ENCODE data around the gene SEPTIN10.
"Not testable (repeated sequence)": the region's sequence is repeated elsewhere in the genome, so short reads cannot be mapped to it uniquely, and the experiment has no call there.

The SEPTIN10 gene

GRCh38 chr2:109538546-109538945 lies 75.2 kb downstream of the SEPTIN10 start:
- DNase-seq = no peak

GRCh38 chr2:109537565-109538222 lies 76.1 kb downstream of the SEPTIN10 start:
- no peak for DNase-seq

- DNase-seq = not testable (repeated sequence)
Measured at GRCh38 chr2:109536556-109536955, 77.2 kb downstream of the SEPTIN10 start.

- no peak for DNase-seq
Measured at GRCh38 chr2:109535217-109535946, 78.4 kb downstream of the SEPTIN10 start.

- DNase-seq = no peak
Measured at GRCh38 chr2:109533823-109534222, 79.9 kb downstream of the SEPTIN10 start.

- DNase-seq = no peak
Measured at GRCh38 chr2:109532728-109533076, 81.1 kb downstream of the SEPTIN10 start.

- no peak for DNase-seq
Measured at GRCh38 chr2:109531896-109532727, 81.7 kb downstream of the SEPTIN10 start.

- no peak for DNase-seq
Measured at GRCh38 chr2:109531221-109531620, 82.5 kb downstream of the SEPTIN10 start.

- DNase-seq = no peak
Measured at GRCh38 chr2:109530712-109531111, 83.1 kb downstream of the SEPTIN10 start.

GRCh38 chr2:109529532-109530449 lies 84.0 kb downstream of the SEPTIN10 start:
- DNase-seq = no peak

GRCh38 chr2:109528811-109529501 lies 84.8 kb downstream of the SEPTIN10 start:
- no peak for DNase-seq

GRCh38 chr2:109527846-109528705 lies 85.7 kb downstream of the SEPTIN10 start:
- no peak for DNase-seq

- DNase-seq = no peak
Measured at GRCh38 chr2:109527079-109527478, 86.7 kb downstream of the SEPTIN10 start.

- no peak for DNase-seq
Measured at GRCh38 chr2:109526442-109526970, 87.3 kb downstream of the SEPTIN10 start.

GRCh38 chr2:109525836-109526235 lies 87.9 kb downstream of the SEPTIN10 start:
- no peak for DNase-seq

GRCh38 chr2:109523536-109524361 lies 90.0 kb downstream of the SEPTIN10 start:
- no peak for DNase-seq

GRCh38 chr2:109523121-109523520 lies 90.6 kb downstream of the SEPTIN10 start:
- no peak for DNase-seq

- no peak for DNase-seq
Measured at GRCh38 chr2:109522063-109522374, 91.7 kb downstream of the SEPTIN10 start.

- DNase-seq = no peak
Measured at GRCh38 chr2:109521233-109522062, 92.3 kb downstream of the SEPTIN10 start.
